GM12878 (cell line): ENCODE data around the gene WHRN.

Experiments
- ATF2 ChIP-seq: IDR thresholded peaks from 2 replicates; pipeline ENCODE4 v1.6.1; 2012; ENCODE audit warnings: low read length, inconsistent platforms
- CREB1 ChIP-seq: IDR thresholded peaks from 2 replicates; pipeline ENCODE4 v1.6.1; 2012; ENCODE audit warnings: low read depth, mild to moderate bottlenecking, inconsistent platforms
- EP300 ChIP-seq, 2 experiments: fragments of 150-350 bp in 1 of 2; IDR thresholded peaks; 2 replicates each; pipeline ENCODE4 v1.6.1; 2011 to 2012; ENCODE audit warnings: low read depth in 2 of 2, low read length in 2 of 2, borderline replicate concordance in 1 of 2, improper control_type of control experiment in 1 of 2, inconsistent platforms in 1 of 2; ENCODE audit not compliant: control insufficient read depth in 1 of 2
- HCFC1 ChIP-seq: fragments of 150-350 bp; IDR thresholded peaks from 2 replicates; pipeline ENCODE4 v1.6.1; 2014; ENCODE audit warnings: low read length
- PKNOX1 ChIP-seq: fragments of 450-650 bp; IDR thresholded peaks from 2 replicates; pipeline ENCODE4 v1.6.1; 2016; ENCODE audit warnings: mild to moderate bottlenecking
- POLR2AphosphoS5 ChIP-seq: IDR thresholded peaks from 2 replicates; pipeline ENCODE4 v1.6.1; 2011; ENCODE audit warnings: mild to moderate bottlenecking, low read length, inconsistent platforms
- REST ChIP-seq: IDR thresholded peaks from 2 replicates; pipeline ENCODE4 v1.6.1; 2012; ENCODE audit warnings: mild to moderate bottlenecking, low read depth, low read length
- SRF ChIP-seq, 2 experiments: IDR thresholded peaks; 2 replicates each; pipeline ENCODE4 v1.6.1; 2011; ENCODE audit warnings: low read depth in 2 of 2, low read length in 2 of 2, mild to moderate bottlenecking in 1 of 2, moderate library complexity in 1 of 2
- TAF1 ChIP-seq: IDR thresholded peaks from 2 replicates; pipeline ENCODE4 v1.6.1; 2011; ENCODE audit warnings: mild to moderate bottlenecking, low read depth, low read length, borderline replicate concordance
- ZBTB4 ChIP-seq: fragments of 450-650 bp; formaldehyde crosslinking; IDR thresholded peaks from 2 replicates; pipeline ENCODE4 v1.4.0; 2022; ENCODE audit warnings: mild to moderate bottlenecking, moderate library complexity
- TF ChIP-seq, protein P1 (sequence below): fragments of 450-650 bp; IDR thresholded peaks from 2 replicates; pipeline ENCODE4 v1.6.1; 2014; ENCODE audit warnings: mild to moderate bottlenecking
- TF ChIP-seq, protein P2 (sequence below), 3 experiments: IDR thresholded peaks in 2 of 3; conservative IDR thresholded peaks in 1 of 3; 2 replicates each; pipeline ENCODE4 v1.5.1; 2011; ENCODE audit warnings: low read depth in 3 of 3, low read length in 3 of 3, mild to moderate bottlenecking in 3 of 3, control low read depth in 2 of 3, moderate library complexity in 2 of 3, inconsistent platforms in 1 of 3, mixed read lengths in 1 of 3; ENCODE audit not compliant: control insufficient read depth in 2 of 3, insufficient read depth in 1 of 3; ENCODE audit errors: extremely low read depth in 1 of 3

GRCh38 chr9:114395334-114395617 is 110.0 kb downstream of the WHRN start:
- TF ChIP-seq, protein P1, sequence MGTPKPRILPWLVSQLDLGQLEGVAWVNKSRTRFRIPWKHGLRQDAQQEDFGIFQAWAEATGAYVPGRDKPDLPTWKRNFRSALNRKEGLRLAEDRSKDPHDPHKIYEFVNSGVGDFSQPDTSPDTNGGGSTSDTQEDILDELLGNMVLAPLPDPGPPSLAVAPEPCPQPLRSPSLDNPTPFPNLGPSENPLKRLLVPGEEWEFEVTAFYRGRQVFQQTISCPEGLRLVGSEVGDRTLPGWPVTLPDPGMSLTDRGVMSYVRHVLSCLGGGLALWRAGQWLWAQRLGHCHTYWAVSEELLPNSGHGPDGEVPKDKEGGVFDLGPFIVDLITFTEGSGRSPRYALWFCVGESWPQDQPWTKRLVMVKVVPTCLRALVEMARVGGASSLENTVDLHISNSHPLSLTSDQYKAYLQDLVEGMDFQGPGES = no peak
- TF ChIP-seq CREB1 (no peak), SRF (IDR thresholded peaks at IDR 0.05; ENCODE audit: low read depth in 2 of 2, low read length in 2 of 2) (no peak), REST (no peak), TAF1 (no peak), POLR2AphosphoS5 (no peak), EP300 (IDR thresholded peaks at IDR 0.05; ENCODE audit: borderline replicate concordance in 1 of 2, control insufficient read depth in 1 of 2, low read depth in 2 of 2, low read length in 2 of 2) (no peak), PKNOX1 (no peak), HCFC1 (no peak), ATF2 (no peak), ZBTB4 (CRISPR knock-in tag) (no peak)
- TF ChIP-seq, protein P2, sequence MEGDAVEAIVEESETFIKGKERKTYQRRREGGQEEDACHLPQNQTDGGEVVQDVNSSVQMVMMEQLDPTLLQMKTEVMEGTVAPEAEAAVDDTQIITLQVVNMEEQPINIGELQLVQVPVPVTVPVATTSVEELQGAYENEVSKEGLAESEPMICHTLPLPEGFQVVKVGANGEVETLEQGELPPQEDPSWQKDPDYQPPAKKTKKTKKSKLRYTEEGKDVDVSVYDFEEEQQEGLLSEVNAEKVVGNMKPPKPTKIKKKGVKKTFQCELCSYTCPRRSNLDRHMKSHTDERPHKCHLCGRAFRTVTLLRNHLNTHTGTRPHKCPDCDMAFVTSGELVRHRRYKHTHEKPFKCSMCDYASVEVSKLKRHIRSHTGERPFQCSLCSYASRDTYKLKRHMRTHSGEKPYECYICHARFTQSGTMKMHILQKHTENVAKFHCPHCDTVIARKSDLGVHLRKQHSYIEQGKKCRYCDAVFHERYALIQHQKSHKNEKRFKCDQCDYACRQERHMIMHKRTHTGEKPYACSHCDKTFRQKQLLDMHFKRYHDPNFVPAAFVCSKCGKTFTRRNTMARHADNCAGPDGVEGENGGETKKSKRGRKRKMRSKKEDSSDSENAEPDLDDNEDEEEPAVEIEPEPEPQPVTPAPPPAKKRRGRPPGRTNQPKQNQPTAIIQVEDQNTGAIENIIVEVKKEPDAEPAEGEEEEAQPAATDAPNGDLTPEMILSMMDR (IDR thresholded peaks at IDR 0.05 in 2 of 3, conservative IDR thresholded peaks at IDR 0.05 in 1 of 3; ENCODE audit: control insufficient read depth in 2 of 3, extremely low read depth in 1 of 3, insufficient read depth in 1 of 3, low read depth in 3 of 3, low read length in 3 of 3) = no peak
